OCI-LY3 (cell line): ENCODE results near the gene SERPINE1.
A peak's percentile ranks its signal among the peaks of the same experiment; 100 is the strongest.

ENCODE experiments used
- H2AFZ ChIP-seq: fragments of 200-600, 300-600 bp; shearing (Covaris generic); 2 replicates; pipeline ENCODE4 v1.6.0; 2014; ENCODE audit warnings: antibody characterized with exemption, low read depth, low read length
- H3K27ac ChIP-seq: fragments of 200-600, 300-600 bp; sonication (generic); 2 replicates; pipeline ENCODE4 v1.5.1; 2014; ENCODE audit warnings: mild to moderate bottlenecking, low read length, moderate library complexity, mixed read lengths
- H3K27me3 ChIP-seq: fragments of 200-600, 300-600 bp; sonication (generic); 2 replicates; pipeline ENCODE4 v1.6.1; 2014; ENCODE audit warnings: low read depth, low read length, mixed read lengths
- H3K36me3 ChIP-seq: fragments of 200-600, 300-600 bp; sonication (generic); replicated peaks from 2 replicates; pipeline ENCODE3; 2014; ENCODE audit warnings: low read depth, low read length, mixed read lengths
- H3K4me1 ChIP-seq: fragments of 300-600, 200-600 bp; sonication (generic); 2 replicates; pipeline ENCODE4 v1.6.1; 2014; ENCODE audit warnings: low read length, mixed read lengths
- H3K4me2 ChIP-seq: fragments of 200-600, 300-600 bp; sonication (generic); 2 replicates; pipeline ENCODE4 v1.6.1; 2014; ENCODE audit warnings: low read length, mixed read lengths
- H3K4me3 ChIP-seq: fragments of 300-600, 200-600 bp; sonication (generic); 2 replicates; pipeline ENCODE4 v1.5.1; 2014; ENCODE audit warnings: antibody characterized with exemption, mild to moderate bottlenecking, low read length, moderate library complexity
- H3K79me2 ChIP-seq: fragments of 300-600, 200-600 bp; shearing (Covaris generic); 2 replicates; pipeline ENCODE4 v1.6.1; 2014; ENCODE audit warnings: mild to moderate bottlenecking, low read length, mixed read lengths
- H3K9ac ChIP-seq: fragments of 300-600, 200-600 bp; shearing (Covaris generic); 2 replicates; pipeline ENCODE4 v1.6.0; 2014; ENCODE audit warnings: mild to moderate bottlenecking, low read length, moderate library complexity
- H3K9me3 ChIP-seq: fragments of 200-600, 300-600 bp; shearing (Covaris generic); 2 replicates; pipeline ENCODE4 v1.6.1; 2014; ENCODE audit warnings: low read length, mixed read lengths; ENCODE audit not compliant: insufficient read depth
- H4K20me1 ChIP-seq: fragments of 200-600, 300-600 bp; sonication (generic); 2 replicates; pipeline ENCODE4 v1.6.1; 2016; ENCODE audit warnings: low read length, mixed read lengths; ENCODE audit not compliant: insufficient read depth
- CTCF ChIP-seq: fragments of 200-600, 300-600 bp; sonication (generic); IDR thresholded peaks from 2 replicates; pipeline ENCODE4 v1.5.1; 2014; ENCODE audit warnings: antibody characterized with exemption, low read length, low read depth
- EZH2phosphoT487 ChIP-seq: fragments of 200-600 bp; shearing (Covaris generic); IDR thresholded peaks from 2 replicates; pipeline ENCODE4 v1.6.1; 2018; ENCODE audit warnings: antibody characterized with exemption, mixed run types, low read depth

SERPINE1 gene

GRCh38 chr7:101085162-101085964, 41.5 kb upstream of the SERPINE1 start, which contains the start of gene TRIM56:
Gene TRIM56, plus strand, starts transcription at chr7:101085481. Its CDS starts 1,832 bp downstream, at chr7:101087313.
- peak within 1 kb of the TSS; percentile 68 for H3K27ac ChIP-seq
- no peaks in the 10 kb centered on the region for H3K9me3 ChIP-seq
- H3K79me2 ChIP-seq: peaks cover 33% of the 10 kb centered on the region
- H3K4me3 ChIP-seq: peak within 1 kb of the TSS; percentile 97
- peaks cover 14% of the 10 kb centered on the region for H3K4me1 ChIP-seq
- H4K20me1 ChIP-seq: no peaks in the 10 kb centered on the region
- peak within 1 kb of the TSS; percentile 88 for H3K4me2 ChIP-seq
- TF ChIP-seq EZH2phosphoT487 (no peak), CTCF (no peak)
- peak within 1 kb of the TSS; percentile 97 for H3K9ac ChIP-seq
- H2AFZ ChIP-seq: peak within 1 kb of the TSS; percentile 77
- H3K36me3 ChIP-seq: peaks cover 26% of the 10 kb centered on the region
- no peaks in the 10 kb centered on the region for H3K27me3 ChIP-seq

- Histone ChIP-seq H3K36me3 (peaks cover 33% of the 10 kb centered on the region), H3K27ac (no peak overlapping the region), H3K4me2 (no peak overlapping the region), H3K79me2 (peaks cover 33% of the 10 kb centered on the region), H2AFZ (no peak overlapping the region), H3K9ac (no peak overlapping the region), H3K9me3 (no peaks in the 10 kb centered on the region), H3K27me3 (no peaks in the 10 kb centered on the region), H3K4me1 (peaks cover 14% of the 10 kb centered on the region), H3K4me3 (no peak overlapping the region), H4K20me1 (no peaks in the 10 kb centered on the region)
- TF ChIP-seq EZH2phosphoT487: no peak
- no peak for TF ChIP-seq CTCF
These were observed 39.4 kb upstream of the SERPINE1 start for GRCh38 chr7:101087334-101088068.

- Histone ChIP-seq H3K27me3 (no peaks in the 10 kb centered on the region), H4K20me1 (no peaks in the 10 kb centered on the region), H3K9ac (no peak overlapping the region), H3K4me3 (no peak overlapping the region), H3K36me3 (peaks cover 33% of the 10 kb centered on the region), H3K4me1 (peaks cover 14% of the 10 kb centered on the region), H2AFZ (no peak overlapping the region), H3K9me3 (no peaks in the 10 kb centered on the region), H3K27ac (no peak overlapping the region), H3K4me2 (no peak overlapping the region), H3K79me2 (peaks cover 33% of the 10 kb centered on the region)
- TF ChIP-seq CTCF (no peak), EZH2phosphoT487 (no peak)
These were observed 38.9 kb upstream of the SERPINE1 start for GRCh38 chr7:101088069-101088425.

- TF ChIP-seq EZH2phosphoT487 (no peak), CTCF (no peak)
- Histone ChIP-seq H3K27me3 (no peaks in the 10 kb centered on the region), H3K27ac (no peak overlapping the region), H3K4me2 (no peak overlapping the region), H3K9me3 (no peaks in the 10 kb centered on the region), H3K4me1 (peaks cover 14% of the 10 kb centered on the region), H3K36me3 (peaks cover 33% of the 10 kb centered on the region), H4K20me1 (no peaks in the 10 kb centered on the region), H3K79me2 (peaks cover 33% of the 10 kb centered on the region), H3K9ac (no peak overlapping the region), H3K4me3 (no peak overlapping the region), H2AFZ (no peak overlapping the region)
These were observed 37.9 kb upstream of the SERPINE1 start for GRCh38 chr7:101088858-101089529.
